Gastroesophageal sphincter (tissue), 3 donors: ENCODE results near the gene FHOD3.

Experiments
- CTCF ChIP-seq, 4 experiments: fragments of 200-600 bp in 2 of 4; fragments of 450-650 bp in 2 of 4; sonication (generic) in 1 of 4; IDR thresholded peaks; one replicate each; pipeline ENCODE4 v1.5.1; 2017 to 2019; ENCODE audit warnings: antibody characterized with exemption in 4 of 4, mild to moderate bottlenecking in 2 of 4, moderate library complexity in 2 of 4
- EP300 ChIP-seq: sonication (generic); formaldehyde crosslinking; IDR thresholded peaks from one replicate; pipeline ENCODE4 v1.6.1; 2017; ENCODE audit warnings: antibody characterized with exemption, mild to moderate bottlenecking
- POLR2AphosphoS5 ChIP-seq: sonication (generic); formaldehyde crosslinking; IDR thresholded peaks from one replicate; pipeline ENCODE4 v1.6.1; 2017; ENCODE audit warnings: antibody characterized with exemption

GRCh38 chr18:36311026-36311570, 13.6 kb downstream of the FHOD3 start:
- TF ChIP-seq POLR2AphosphoS5 (no peak), CTCF (IDR thresholded peaks at IDR 0.05) (no peak), EP300 (no peak)
